T-helper 22 cell (primary cell): ENCODE data around the gene GTF2H2.
"Not testable (repeated sequence)": the region's sequence is repeated elsewhere in the genome, so short reads cannot be mapped to it uniquely, and the experiment has no call there.

Experiments used
- DNase-seq: peaks from one replicate; pipeline ENCODE4 v3.0.0-alpha.2; 2020; ENCODE audit warnings: low read depth

GTF2H2 gene

GRCh38 chr5:71011194-71011792, 56.2 kb downstream of the GTF2H2 start:
- DNase-seq: no peak

- not testable (repeated sequence) for DNase-seq
Measured at GRCh38 chr5:71006983-71007382, 60.5 kb downstream of the GTF2H2 start.
